Neural cell (in vitro differentiated cells): ENCODE data around the gene CAMK2B.

Experiments
- MXI1 ChIP-seq: fragments of 450-650 bp; conservative IDR thresholded peaks from 2 replicates; pipeline ENCODE4 v1.6.1; 2014; ENCODE audit warnings: antibody characterized with exemption, mild to moderate bottlenecking; ENCODE audit not compliant: poor library complexity, severe bottlenecking
- TF ChIP-seq, protein P1 (sequence below): fragments of 450-650 bp; IDR thresholded peaks from 2 replicates; pipeline ENCODE4 v1.5.1; 2014; ENCODE audit warnings: antibody characterized with exemption, mild to moderate bottlenecking, moderate library complexity; ENCODE audit not compliant: poor library complexity, severe bottlenecking

DNA sequence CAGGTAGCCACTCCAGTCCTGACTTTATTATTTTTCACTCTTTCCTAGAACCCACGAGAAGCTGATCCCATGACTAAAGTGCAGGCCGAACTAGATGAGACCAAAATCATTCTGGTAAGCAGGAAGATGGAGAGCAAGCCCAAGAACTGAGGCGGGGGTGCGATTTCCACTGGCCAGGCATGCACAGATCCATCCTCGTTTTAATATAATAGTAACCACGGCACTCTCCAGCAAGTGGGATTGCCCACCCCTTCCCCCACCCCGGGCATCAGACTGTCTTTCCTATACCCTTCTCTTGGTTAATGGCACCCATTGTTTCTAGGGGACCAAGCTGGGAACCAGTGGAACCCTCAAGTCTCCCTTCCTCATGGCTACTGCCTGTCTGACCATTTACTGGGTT lies 117.3 kb downstream of the CAMK2B start:
- TF ChIP-seq, protein P1, sequence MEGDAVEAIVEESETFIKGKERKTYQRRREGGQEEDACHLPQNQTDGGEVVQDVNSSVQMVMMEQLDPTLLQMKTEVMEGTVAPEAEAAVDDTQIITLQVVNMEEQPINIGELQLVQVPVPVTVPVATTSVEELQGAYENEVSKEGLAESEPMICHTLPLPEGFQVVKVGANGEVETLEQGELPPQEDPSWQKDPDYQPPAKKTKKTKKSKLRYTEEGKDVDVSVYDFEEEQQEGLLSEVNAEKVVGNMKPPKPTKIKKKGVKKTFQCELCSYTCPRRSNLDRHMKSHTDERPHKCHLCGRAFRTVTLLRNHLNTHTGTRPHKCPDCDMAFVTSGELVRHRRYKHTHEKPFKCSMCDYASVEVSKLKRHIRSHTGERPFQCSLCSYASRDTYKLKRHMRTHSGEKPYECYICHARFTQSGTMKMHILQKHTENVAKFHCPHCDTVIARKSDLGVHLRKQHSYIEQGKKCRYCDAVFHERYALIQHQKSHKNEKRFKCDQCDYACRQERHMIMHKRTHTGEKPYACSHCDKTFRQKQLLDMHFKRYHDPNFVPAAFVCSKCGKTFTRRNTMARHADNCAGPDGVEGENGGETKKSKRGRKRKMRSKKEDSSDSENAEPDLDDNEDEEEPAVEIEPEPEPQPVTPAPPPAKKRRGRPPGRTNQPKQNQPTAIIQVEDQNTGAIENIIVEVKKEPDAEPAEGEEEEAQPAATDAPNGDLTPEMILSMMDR: no peak
- TF ChIP-seq MXI1: no peak
